HTERT RPE-1 (cell line): ENCODE measurements around the gene OGFR.

ENCODE experiments used
- in situ Hi-C: fragments of 300-500 bp; cut with MboI; formaldehyde crosslinking; loops from 4 replicates; pipeline ENCODE4 v1.14.3; 2020; ENCODE audit warnings: low sequenced_read_pairs

Gene OGFR

DNA sequence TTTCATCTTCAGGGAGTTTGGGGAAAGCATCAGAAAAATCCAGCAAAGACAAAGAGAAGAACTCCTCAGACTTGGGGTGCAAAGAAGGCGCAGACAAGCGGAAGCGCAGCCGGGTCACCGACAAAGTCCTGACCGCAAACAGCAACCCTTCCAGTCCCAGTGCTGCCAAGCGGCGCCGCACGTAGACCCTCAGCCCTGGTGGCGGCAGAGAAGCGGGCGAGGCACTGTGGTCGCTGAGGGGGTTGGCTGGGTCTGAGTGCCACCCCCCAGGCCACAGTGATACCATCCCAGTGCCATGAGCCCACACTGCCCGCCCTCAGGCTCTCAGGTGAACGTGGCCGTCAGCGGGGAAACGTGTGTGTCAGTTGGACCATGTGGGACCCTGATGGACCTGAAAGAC is 5.2 kb upstream of the OGFR start:
- in situ Hi-C loops = no loop called here

DNA sequence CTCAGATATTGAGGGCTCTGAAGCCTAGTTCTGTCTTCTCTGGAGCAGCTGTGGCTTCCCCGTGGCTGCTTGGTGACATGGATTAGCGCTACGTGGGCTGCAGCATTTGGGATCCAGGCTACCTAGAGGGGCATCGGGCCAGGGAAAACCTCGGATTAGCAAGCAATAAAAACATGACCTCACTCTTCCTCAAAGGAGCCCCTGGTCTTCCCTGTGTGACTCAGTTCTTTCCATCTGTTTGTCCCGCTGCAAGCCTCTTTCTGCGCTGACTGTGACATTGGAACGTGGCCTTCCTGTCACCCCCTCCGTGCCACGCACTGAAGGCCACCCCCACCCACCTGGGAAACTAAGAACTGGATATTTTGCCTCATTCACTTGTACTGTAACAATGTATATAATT is 4.8 kb upstream of the OGFR start:
- in situ Hi-C loops = no loop called here

DNA sequence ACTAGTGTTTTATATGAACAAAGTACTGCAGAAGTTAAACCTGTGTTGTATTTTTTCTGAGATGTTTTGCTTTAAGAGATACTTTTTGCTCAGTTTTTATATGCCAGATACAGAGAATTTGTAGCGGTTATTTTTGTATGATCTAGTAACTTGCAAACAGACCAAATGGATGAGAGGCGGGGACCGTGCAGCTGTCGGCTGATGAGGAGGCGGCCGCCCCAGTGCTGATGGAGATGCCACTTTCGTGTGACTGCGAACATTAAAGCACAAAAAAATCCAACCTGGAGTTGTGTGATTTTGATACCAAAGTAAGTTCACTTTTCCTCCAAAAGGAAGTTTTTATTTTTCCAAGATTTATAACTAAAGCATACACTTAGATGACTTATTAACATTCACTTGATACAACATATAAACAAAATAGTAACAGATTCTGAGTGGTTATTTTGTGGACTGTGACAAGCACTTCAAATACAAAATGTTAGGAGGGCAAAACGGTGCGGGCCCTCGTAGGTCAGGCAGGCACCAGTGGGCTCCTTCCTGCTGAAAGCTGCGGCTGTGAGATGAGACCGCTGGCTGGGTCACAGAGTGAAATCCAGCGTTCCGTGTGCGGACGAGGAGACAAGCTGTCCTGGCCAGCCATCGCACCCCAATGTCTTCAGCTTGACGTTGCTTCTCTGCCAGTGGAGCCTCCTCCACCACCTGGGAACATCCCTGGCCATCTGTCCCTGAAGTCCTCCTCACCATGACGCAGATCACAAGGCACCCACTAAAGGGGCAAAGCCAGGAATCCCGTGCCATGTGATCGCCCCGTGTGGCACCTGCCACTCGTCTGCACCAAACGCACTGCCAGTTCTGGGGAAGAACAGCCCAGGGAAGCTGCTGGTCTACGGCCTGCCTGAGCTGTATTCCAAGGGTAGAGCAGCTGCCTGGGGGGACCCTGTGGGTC is 4.0 kb upstream of the OGFR start:
- in situ Hi-C loops = no loop called here

DNA sequence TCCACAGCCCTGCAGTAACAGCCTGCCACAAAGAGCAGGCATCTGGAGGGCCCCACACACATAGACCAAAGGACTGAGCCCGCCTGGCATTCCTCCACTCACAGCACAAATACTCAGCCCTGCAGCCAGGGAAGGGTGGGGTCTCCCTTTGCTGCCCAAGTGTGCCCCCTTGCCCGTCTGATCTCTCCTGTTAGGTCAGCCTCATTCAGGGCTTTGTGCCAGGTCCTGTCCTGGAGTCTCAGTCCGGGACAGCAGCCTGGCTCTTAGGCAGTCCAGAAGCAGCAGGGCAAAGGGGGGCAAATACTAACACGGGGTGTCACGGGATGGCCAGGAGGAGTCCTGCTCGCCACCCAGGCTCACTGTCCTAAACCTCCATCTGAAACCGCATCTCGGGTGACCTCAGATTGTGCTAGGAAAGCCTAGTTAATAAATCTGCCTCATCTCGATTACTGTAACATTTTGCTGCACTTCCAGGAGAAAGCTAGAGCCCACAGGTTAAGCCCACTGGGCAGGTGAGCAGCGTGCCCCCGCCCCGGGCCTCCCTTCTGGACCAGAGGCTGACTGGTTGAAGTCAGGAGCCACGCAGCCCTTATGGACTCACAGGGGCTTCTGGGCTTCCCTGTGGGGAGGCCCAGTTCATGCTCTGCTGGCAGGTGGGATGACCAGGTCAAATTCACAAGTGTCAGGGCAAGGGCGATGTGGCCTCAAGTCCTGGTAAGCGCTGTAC is 3.2 kb upstream of the OGFR start:
- in situ Hi-C loops = no loop called here

DNA sequence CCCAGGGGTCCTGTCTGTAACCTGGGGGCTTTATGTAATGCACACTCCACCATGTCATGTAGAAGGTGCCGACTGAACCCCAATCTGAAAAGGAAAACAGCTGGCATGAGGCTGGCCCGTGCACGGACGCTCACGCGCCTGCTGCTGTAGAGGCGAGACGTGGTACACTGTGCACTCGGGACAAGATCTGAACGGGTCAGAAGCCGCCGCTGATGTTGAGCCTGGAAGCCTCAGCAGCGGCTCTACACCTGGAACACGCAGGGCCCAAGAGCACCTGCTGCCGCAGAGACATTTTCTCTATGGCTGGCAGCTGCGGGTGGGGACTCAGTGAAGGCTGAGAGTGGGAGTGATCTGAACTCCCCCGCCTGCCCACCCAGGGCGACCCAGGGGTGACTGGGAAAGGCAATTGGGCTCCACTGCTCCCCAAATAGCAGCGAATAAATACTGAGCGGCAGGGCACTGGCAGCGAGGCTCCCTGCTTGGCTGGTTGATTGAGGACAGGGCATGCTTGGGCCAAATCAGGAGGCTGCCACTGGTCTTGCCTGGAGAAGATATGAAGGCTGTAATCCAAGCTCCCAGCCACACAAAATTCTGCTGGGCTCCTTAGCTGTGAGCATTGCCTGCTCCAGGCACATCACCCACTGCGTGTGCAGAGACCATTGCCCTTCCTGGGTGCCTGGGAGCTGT is 2.5 kb upstream of the OGFR start:
- in situ Hi-C loops = no loop called here

DNA sequence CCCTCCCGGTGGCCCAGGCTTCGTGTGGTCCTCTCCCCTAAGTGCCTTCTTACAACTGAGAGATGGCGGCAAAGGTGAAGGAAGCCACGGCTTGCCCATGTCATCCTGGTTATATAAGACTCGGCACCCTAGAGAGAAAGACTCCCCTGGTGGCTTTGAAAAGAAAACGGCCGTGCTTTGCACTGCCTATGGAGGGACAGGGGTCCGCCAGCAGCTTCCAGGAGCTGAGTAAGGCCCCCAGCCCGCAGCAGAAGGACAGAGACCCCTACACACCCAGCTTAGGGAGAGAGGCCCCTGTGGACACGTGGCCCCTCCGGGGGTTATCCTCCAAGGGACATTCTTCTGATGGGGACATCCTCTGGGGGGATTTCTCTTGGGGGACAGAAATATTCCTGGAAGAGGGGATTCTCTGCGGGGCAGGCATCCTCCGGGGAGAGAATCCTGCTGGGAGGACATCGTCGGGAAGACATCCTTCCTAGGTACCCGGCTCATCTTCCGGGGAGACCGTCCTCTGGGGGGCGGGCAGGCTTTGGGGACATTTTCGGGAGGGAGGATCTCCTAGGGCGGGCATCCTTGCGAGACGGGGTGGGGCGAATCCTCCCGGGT is 511 bp upstream of the OGFR start:
- in situ Hi-C loops = no loop called here

DNA sequence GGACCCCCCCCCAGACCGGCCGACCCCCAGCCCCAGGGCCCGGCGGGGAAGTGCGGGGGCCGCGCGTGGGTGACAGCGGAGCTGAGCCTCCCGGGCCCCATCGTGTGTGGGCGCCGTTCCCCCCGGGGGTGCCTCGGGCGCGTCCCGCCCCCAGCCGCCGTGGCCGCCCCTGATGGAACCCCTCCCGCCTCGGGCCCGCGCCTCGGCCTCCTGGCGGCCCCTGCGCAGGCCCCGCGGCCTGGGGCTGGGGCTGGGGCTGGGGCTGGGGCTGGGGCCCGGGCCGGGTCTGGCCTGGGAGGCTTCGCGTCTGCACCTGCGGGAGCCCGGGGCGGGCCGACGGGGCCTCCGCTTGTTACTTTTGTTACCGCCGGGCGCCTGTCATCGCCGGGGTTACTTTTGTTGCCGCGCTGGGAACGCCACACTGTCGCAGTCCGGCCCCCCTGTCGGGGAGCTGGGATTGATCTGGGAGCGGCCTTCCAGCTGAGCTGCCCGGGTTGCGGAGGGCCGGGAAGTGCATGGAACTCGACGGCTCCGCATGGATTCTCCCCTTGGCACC is 598 bp downstream of the OGFR start:
- in situ Hi-C loops = no loop called here

DNA sequence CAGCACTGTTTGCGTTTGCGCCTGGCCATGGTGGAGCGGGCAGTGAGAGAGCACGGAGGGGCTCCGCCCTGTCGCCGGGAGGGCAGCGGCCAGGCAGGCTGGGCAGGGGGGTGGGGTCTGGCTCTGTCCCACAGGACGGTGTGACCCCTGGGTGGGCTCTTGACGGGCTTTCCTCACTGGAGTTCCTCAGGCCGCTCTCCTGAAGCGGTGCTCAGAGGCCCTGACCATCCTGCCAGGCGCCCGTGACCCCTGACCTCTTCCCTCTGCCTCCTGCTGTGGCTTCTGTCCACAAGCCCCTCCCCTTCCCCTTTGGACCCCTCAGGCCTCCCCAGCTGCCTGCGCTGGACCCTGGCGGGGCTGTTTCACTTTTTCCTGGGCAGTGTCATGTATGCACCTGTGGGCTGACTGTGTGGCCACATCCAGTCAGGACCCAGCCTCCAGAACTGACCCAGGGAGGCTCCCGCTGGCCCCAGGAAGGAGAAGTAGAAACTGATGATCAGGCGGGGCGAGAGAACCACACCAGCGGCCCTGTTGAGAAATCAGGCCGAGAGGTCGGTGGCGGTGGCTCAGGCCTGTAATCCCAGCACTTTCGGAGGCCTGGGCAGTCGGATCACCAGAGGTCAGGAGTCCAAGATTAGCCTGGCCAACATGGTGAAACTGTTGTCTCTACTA is 1.2 kb downstream of the OGFR start:
- in situ Hi-C loops = no loop called here

DNA sequence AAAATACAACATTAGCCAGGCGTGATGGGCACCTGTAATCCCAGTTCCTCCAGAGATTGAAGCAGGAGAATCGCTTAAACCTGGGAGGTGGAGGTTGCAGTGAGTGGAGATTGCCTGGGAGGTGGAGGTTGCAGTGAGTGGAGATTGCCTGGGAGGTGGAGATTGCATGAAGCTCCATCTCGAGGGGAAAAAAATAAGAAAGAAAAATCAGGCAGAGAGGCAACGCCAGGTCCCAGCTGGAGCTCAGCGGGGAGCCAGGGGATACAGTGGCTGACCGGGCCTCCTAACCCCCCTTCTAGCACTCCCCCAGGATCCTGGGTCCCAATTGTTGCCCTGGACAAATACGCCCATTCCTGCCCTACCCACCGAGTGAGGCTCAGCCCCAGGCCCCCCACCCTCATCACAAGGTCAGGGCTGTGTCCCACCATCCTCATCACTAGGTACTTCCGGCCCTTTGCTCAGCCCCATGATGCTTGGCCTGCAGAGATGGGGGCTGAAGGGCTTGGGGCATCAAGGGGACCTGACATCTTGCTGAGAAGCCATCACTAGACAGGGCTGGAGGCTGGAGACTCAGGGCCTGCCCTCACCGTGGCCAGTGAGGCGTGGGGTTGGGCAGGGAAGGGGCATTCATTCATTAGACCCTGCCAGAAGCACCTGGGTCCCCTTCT is 1.9 kb downstream of the OGFR start:
- in situ Hi-C loops = no loop called here

DNA sequence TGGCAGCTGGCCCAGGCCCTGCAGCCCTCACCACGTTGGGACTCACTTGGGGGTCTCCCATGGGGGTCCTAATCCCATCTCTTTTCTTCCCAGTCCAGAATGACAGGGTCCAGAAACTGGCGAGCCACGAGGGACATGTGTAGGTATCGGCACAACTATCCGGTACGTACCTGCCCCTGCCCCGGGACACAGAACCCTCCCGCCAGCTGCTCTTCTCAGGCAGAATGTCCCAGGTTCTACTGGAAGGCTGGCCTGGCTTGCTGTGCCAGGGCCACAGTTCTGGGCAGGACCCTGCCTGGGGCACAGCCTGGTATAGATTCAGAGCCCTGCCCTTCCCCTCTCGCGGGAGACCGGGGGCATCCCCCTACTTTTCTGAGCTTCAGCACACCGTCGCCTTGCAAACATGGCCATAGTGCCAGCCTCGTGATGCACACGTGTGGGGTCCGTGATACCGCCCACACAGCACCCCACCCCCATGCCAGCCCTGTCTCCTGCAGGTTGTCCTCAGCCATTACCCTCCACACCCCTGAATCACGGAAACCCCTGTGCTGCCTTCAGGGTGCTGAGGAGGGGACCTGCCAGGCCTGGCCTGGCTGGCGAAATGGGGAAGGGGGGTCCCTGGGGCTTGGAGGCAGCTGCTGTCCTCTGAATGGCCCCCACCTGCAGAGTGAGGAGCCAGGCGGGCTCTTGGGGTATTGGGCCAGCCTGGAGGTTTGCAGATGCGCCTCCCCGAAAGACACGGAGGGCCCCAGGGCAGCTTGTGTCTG is 3.0 kb downstream of the OGFR start:
- in situ Hi-C loops = no loop called here

DNA sequence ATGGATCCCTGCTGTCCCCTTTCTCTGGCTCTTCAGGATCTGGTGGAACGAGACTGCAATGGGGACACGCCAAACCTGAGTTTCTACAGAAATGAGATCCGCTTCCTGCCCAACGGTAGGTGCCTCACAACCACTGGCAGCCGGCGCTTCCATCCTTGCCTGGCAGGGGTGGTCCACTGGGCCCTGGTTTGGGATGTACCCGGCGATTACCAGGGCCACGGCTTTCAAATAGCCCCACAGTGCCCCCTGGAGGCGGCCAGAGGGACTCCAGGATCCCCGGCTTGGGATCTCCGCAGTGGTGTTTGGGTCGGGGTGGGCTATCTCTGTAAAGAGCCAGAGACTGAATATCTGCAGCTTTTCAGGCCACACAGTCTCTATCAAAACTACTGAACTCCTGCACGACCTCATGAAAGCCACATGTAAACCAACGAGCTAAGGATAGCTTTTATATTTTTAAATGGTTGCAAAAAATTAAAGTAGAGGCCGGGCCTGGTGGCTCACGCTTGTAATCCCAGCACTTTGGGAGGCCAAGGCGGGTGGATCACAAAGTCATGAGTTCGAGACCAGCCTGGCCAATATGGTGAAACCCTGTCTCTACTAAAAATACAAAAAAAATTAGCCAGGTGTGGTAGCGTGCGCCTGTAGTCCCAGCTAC is 3.7 kb downstream of the OGFR start:
- in situ Hi-C loops = no loop called here

DNA sequence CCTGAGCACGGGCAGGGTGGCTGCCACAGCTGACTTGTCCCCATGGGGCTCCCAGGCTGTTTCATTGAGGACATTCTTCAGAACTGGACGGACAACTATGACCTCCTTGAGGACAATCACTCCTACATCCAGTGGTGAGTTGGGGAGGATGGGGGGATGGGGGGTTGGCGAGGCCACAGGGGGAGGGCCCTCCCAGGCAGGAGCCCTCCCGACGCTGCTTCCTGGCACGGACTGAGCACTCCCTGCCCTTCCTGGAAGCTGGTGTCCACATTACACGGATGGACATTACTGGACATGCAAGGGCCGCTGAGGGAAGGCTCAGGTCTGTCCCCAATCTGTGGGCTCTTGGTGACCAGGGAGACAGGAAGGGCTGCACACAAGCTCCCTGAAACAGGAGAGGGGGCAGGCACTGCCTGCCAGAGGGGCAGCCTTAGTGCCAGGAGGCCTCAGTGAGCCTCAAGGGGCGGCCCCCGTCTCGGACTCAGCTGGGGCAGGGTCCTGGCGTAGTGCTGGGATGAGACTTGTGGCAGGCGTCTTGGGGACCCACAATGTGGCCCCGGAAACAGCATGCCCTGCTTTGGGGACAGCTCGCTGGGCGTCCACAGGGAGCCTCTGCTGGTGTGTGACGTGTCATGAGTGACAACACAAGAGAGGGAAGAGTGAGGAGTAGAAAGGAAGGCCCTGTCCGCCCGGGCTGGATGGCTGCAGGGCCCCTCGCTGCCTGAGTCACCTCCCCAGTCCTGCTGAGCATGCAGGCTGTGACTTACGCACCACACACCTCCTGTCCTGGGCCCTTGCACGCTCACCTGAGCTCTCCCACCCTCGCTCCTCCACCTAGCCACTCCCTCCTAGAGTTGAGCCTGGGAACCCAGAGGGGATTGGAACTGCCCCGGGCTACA is 5.1 kb downstream of the OGFR start:
- in situ Hi-C loops = no loop called here

DNA sequence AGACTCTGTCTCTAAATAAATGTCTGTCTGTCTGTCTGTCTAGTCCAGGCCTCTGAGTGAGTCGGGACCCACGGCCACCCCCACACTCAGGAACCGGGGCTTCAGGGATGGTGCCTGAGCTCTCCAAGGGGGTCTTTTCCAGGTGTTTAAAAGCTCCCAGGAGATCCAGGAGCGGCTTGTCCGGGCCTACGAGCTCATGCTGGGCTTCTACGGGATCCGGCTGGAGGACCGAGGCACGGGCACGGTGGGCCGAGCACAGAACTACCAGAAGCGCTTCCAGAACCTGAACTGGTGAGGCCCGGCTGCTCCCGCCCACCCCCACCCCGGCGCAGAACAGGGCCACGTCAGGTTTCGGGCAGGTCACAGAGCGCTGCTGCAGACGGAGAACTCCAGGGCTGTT is 6.7 kb downstream of the OGFR start:
- in situ Hi-C loops = no loop called here

DNA sequence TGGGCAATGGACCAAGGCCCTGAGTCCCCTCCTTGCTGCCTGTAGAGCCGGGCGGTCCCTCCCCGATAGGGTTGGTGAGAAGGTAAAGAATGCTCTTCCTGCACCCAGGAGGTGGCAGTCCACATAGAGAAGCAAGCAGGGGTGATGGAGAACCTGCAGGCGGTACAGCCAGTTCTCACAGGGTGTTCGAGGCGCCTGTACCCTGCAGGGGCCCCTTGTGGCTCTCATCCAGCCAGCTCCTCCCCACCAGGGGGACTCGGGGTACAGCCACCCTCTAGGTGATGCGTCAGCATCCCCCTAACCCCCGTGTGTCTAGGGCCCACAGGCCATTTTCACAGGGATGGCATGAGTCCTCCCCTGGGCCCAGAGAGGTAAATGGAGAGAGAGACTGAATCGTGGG is 7.1 kb downstream of the OGFR start:
- in situ Hi-C loops = no loop called here

DNA sequence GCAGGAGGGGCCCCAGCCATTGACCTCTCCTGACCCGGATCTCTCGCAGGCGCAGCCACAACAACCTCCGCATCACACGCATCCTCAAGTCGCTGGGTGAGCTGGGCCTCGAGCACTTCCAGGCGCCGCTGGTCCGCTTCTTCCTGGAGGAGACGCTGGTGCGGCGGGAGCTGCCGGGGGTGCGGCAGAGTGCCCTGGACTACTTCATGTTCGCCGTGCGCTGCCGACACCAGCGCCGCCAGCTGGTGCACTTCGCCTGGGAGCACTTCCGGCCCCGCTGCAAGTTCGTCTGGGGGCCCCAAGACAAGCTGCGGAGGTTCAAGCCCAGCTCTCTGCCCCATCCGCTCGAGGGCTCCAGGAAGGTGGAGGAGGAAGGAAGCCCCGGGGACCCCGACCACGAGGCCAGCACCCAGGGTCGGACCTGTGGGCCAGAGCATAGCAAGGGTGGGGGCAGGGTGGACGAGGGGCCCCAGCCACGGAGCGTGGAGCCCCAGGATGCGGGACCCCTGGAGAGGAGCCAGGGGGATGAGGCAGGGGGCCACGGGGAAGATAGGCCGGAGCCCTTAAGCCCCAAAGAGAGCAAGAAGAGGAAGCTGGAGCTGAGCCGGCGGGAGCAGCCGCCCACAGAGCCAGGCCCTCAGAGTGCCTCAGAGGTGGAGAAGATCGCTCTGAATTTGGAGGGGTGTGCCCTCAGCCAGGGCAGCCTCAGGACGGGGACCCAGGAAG is 7.7 kb downstream of the OGFR start:
- in situ Hi-C loops = no loop called here

DNA sequence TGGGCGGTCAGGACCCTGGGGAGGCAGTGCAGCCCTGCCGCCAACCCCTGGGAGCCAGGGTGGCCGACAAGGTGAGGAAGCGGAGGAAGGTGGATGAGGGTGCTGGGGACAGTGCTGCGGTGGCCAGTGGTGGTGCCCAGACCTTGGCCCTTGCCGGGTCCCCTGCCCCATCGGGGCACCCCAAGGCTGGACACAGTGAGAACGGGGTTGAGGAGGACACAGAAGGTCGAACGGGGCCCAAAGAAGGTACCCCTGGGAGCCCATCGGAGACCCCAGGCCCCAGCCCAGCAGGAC is 8.2 kb downstream of the OGFR start:
- in situ Hi-C loops = no loop called here

DNA sequence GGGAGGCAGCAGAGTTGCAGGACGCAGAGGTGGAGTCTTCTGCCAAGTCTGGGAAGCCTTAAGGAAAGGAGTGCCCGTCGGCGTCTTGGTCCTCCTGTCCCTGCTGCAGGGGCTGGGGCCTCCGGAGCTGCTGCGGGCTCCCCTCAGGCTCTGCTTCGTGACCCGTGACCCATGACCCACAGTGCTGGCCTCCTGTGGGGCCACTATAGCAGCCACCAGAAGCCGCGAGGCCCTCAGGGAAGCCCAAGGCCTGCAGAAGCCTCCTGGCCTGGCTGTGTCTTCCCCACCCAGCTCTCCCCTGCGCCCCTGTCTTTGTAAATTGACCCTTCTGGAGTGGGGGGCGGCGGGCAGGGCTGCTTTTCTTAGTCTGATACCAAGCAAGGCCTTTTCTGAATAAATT is 9.0 kb downstream of the OGFR start:
- in situ Hi-C loops = no loop called here
